ENCODE data around the gene FLVCR1. TPM values are rescaled to one million over a fixed set of nuclear protein-coding genes. Genes with fewer than 3 reads are reported as not detected.

FLVCR1 gene
- total RNA-seq, 1 donor from 2014 or later = 9.3 TPM

DNA sequence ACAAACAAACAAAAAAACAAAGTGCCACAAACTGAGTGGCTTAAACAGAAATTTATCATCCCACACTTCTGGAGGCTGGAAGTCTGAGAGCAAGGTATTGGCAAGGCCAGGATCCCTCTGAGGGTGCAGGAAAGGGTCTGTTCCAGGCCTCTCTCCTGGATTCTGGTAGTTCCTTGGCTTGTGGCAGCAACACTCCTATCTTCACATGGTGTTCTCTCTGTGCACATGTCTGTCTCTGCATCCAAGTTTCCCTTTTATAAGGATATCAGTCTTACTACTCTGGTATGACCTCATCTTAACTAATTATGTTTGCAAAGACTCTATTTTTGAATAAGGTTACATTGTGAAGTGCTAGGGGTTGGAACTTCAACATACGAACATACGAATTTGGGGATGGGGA, 87.0 kb downstream of the FLVCR1 start:
- DNase-seq (ENCODE audit: low read depth in 2 of 2) = no peak

DNA sequence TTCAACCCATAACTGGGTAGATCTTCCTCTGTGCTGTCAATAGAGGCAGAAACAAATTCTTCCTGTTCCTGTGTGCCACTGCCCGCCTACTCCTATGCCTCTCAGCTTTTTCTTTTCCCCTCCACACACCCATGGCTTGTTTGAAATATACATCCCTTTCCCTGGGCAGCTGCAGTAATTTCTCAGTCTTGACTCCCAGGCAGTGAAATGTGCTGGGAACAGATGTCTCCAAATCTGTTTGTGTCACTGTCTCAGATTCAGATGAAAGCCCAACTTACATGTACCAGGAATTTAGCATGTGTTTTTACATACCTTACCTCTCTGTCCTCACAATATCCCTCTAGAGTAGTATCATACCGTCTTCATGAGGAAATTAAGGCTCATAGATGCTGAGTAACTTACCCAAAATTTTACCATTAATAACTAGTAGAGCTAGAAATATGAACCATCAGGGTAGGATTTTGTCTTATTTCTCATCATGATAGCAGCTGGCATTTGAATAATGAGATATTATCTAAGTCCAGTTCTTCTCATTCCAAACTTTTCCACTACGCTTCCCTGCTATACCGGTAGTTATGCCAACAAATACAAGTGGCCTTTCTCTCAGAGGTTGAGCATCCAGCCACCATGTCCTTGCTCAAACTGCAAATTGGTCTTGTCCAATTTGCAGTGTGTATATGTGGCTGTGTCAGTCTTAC, 87.5 kb downstream of the FLVCR1 start:
- no peak for DNase-seq (ENCODE audit: low read depth in 2 of 2)

DNA sequence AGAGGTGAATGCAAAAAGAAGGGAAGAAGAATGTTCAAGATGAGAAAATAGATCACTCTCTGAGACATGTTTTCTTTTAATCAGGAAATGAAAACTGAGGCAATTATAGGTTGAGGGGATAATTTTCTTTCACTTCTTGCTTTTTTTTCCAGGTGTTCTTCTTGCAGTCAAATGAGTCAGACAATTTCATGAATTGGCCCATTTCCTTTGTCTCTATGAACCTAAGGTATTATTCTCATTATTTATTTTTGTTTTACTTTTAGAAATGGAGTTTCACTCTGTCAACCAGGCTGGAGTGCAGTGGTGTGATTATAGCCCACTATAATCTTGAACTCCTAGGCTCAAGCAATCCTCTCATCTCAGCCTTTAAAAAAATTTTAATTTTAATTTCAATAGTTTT, 88.8 kb downstream of the FLVCR1 start:
- DNase-seq (ENCODE audit: low read depth in 2 of 2) = no peak

Other genes with a start within 250 kb of the FLVCR1 start
- gene ATF3, start 249.5 kb upstream of the FLVCR1 start, total RNA-seq = 0.87 and 1.2 TPM in 2 replicates
- gene BATF3, start 158.4 kb upstream of the FLVCR1 start, total RNA-seq = 0.44 and 2.0 TPM in 2 replicates
- gene NSL1, start 66.5 kb upstream of the FLVCR1 start, total RNA-seq = 17.9 and 21.8 TPM in 2 replicates
- 8.3 and 8.5 TPM in 2 replicates for gene TATDN3, start 66.4 kb upstream of the FLVCR1 start, total RNA-seq
- not detected in 2 replicates for gene SPATA45, start 10.6 kb upstream of the FLVCR1 start, total RNA-seq
- gene VASH2, start 92.3 kb downstream of the FLVCR1 start, total RNA-seq = under 0.01 TPM in 2 replicates
- gene ANGEL2, start 157.6 kb downstream of the FLVCR1 start, total RNA-seq = 26.2 and 35.5 TPM in 2 replicates
- 13.7 and 15.3 TPM in 2 replicates for gene RPS6KC1, start 193.0 kb downstream of the FLVCR1 start, total RNA-seq

All from lung microvascular endothelial cell (primary cell).